ENCODE measurements around the gene INF2.
A peak's percentile ranks its signal among the peaks of the same experiment; 100 is the strongest.

INF2 gene

GRCh38 chr14:104655128-104655848 lies 34.1 kb upstream of the INF2 start:
- Mint-ChIP-seq H3K27ac (no peak overlapping the region), H3K4me1 (peaks cover 29% of the 10 kb centered on the region), H3K27me3 (ENCODE audit: low read depth, poor library complexity) (peaks cover 20% of the 10 kb centered on the region), H3K9me3 (peaks cover 30% of the 10 kb centered on the region), H3K4me3 (no peak overlapping the region), H3K36me3 (ENCODE audit: low read depth) (peaks cover 13% of the 10 kb centered on the region)
- DNase-seq = no peak
- no peak for TF ChIP-seq CTCF (IDR thresholded peaks at IDR 0.05)

GRCh38 chr14:104656014-104656714 lies 33.3 kb upstream of the INF2 start:
- no peak for TF ChIP-seq CTCF (IDR thresholded peaks at IDR 0.05)
- no peak for DNase-seq
- peaks cover 35% of the 10 kb centered on the region for H3K4me1 Mint-ChIP-seq
- H3K27ac Mint-ChIP-seq = no peak overlapping the region
- peak overlapping the region; percentile 24 for H3K4me3 Mint-ChIP-seq
- H3K36me3 Mint-ChIP-seq (ENCODE audit: low read depth) = peaks cover 13% of the 10 kb centered on the region
- peaks cover 32% of the 10 kb centered on the region for H3K9me3 Mint-ChIP-seq
- peaks cover 18% of the 10 kb centered on the region for H3K27me3 Mint-ChIP-seq (ENCODE audit: low read depth, poor library complexity)

GRCh38 chr14:104657101-104657524 lies 32.3 kb upstream of the INF2 start:
- peaks cover 16% of the 10 kb centered on the region for H3K27me3 Mint-ChIP-seq (ENCODE audit: low read depth, poor library complexity)
- TF ChIP-seq CTCF (IDR thresholded peaks at IDR 0.05) = no peak
- peaks cover 37% of the 10 kb centered on the region for H3K9me3 Mint-ChIP-seq
- no peak overlapping the region for H3K4me3 Mint-ChIP-seq
- no peak for DNase-seq
- H3K36me3 Mint-ChIP-seq (ENCODE audit: low read depth) = peaks cover 17% of the 10 kb centered on the region
- no peak overlapping the region for H3K27ac Mint-ChIP-seq
- H3K4me1 Mint-ChIP-seq = peaks cover 37% of the 10 kb centered on the region

- no peak for TF ChIP-seq CTCF (IDR thresholded peaks at IDR 0.05)
- Mint-ChIP-seq H3K36me3 (ENCODE audit: low read depth) (peaks cover 13% of the 10 kb centered on the region), H3K4me3 (no peak overlapping the region), H3K4me1 (peaks cover 37% of the 10 kb centered on the region), H3K9me3 (peaks cover 35% of the 10 kb centered on the region), H3K27ac (peak overlapping the region; percentile 52), H3K27me3 (ENCODE audit: low read depth, poor library complexity) (peaks cover 11% of the 10 kb centered on the region)
- no peak for DNase-seq
These were observed 31.7 kb upstream of the INF2 start for GRCh38 chr14:104657563-104658324.

GRCh38 chr14:104658325-104658712 lies 31.1 kb upstream of the INF2 start:
- Mint-ChIP-seq H3K36me3 (ENCODE audit: low read depth) (peaks cover 10% of the 10 kb centered on the region), H3K9me3 (peaks cover 32% of the 10 kb centered on the region), H3K4me3 (no peak overlapping the region), H3K27ac (no peak overlapping the region), H3K4me1 (peaks cover 37% of the 10 kb centered on the region), H3K27me3 (ENCODE audit: low read depth, poor library complexity) (peaks cover 11% of the 10 kb centered on the region)
- no peak for DNase-seq
- TF ChIP-seq CTCF (IDR thresholded peaks at IDR 0.05) = no peak

Data from nephron progenitor cell (in vitro differentiated cells).